Measurements from ENCODE around the gene CGNL1. TPM values are rescaled to one million over a fixed set of nuclear protein-coding genes. Genes with fewer than 3 reads are reported as not detected.

The CGNL1 gene
- total RNA-seq, 2 donors from 2014 or later, result not detected

GRCh38 chr15:57382215-57382614 lies 5.9 kb downstream of the CGNL1 start:
- DNase-seq, result no peak
- Mint-ChIP-seq H3K27ac (no peak overlapping the region), H3K9me3 (no peaks in the 10 kb centered on the region), H3K4me3 (no peak overlapping the region), H3K27me3 (ENCODE audit: low read depth) (peaks cover 20% of the 10 kb centered on the region), H3K4me1 (ENCODE audit: low read depth) (no peaks in the 10 kb centered on the region), H3K36me3 (ENCODE audit: insufficient read depth in 2 of 2) (no peaks in the 10 kb centered on the region)
- no peak for ATAC-seq (replicated peaks in 1 of 2)

- no peak overlapping the region for H3K4me3 Mint-ChIP-seq
- no peak for ATAC-seq (replicated peaks in 1 of 2)
- H3K4me1 Mint-ChIP-seq (ENCODE audit: low read depth), result no peaks in the 10 kb centered on the region
- no peak overlapping the region for H3K27ac Mint-ChIP-seq
- no peaks in the 10 kb centered on the region for H3K36me3 Mint-ChIP-seq (ENCODE audit: insufficient read depth in 2 of 2)
- peaks cover 13% of the 10 kb centered on the region for H3K27me3 Mint-ChIP-seq (ENCODE audit: low read depth)
- H3K9me3 Mint-ChIP-seq, result no peaks in the 10 kb centered on the region
- DNase-seq, result no peak
Observed at GRCh38 chr15:57382969-57383368, 6.7 kb downstream of the CGNL1 start.

GRCh38 chr15:57384024-57384423 lies 7.7 kb downstream of the CGNL1 start:
- no peak for DNase-seq
- Mint-ChIP-seq H3K4me3 (no peak overlapping the region), H3K4me1 (ENCODE audit: low read depth) (no peaks in the 10 kb centered on the region), H3K27me3 (ENCODE audit: low read depth) (peaks cover 7% of the 10 kb centered on the region), H3K9me3 (no peaks in the 10 kb centered on the region), H3K27ac (no peak overlapping the region), H3K36me3 (ENCODE audit: insufficient read depth in 2 of 2) (no peaks in the 10 kb centered on the region)
- no peak for ATAC-seq (replicated peaks in 1 of 2)

GRCh38 chr15:57384816-57385215 lies 8.5 kb downstream of the CGNL1 start:
- Mint-ChIP-seq H3K4me1 (ENCODE audit: low read depth) (no peaks in the 10 kb centered on the region), H3K4me3 (no peak overlapping the region), H3K27me3 (ENCODE audit: low read depth) (no peaks in the 10 kb centered on the region), H3K27ac (no peak overlapping the region), H3K9me3 (no peaks in the 10 kb centered on the region), H3K36me3 (ENCODE audit: insufficient read depth in 2 of 2) (no peaks in the 10 kb centered on the region)
- DNase-seq (no peak), ATAC-seq (replicated peaks in 1 of 2) (no peak)

- Mint-ChIP-seq H3K36me3 (ENCODE audit: insufficient read depth in 2 of 2) (no peaks in the 10 kb centered on the region), H3K9me3 (no peaks in the 10 kb centered on the region), H3K27ac (no peak overlapping the region), H3K27me3 (ENCODE audit: low read depth) (peaks cover 5% of the 10 kb centered on the region), H3K4me3 (no peak overlapping the region), H3K4me1 (ENCODE audit: low read depth) (no peaks in the 10 kb centered on the region)
- ATAC-seq (replicated peaks in 1 of 2) (no peak), DNase-seq (no peak)
Observed at GRCh38 chr15:57385923-57386390, 9.7 kb downstream of the CGNL1 start.

- no peak overlapping the region for H3K4me3 Mint-ChIP-seq
- no peak for DNase-seq
- no peaks in the 10 kb centered on the region for H3K9me3 Mint-ChIP-seq
- H3K27ac Mint-ChIP-seq, result no peak overlapping the region
- ATAC-seq (replicated peaks in 1 of 2), result no peak
- peaks cover 5% of the 10 kb centered on the region for H3K27me3 Mint-ChIP-seq (ENCODE audit: low read depth)
- H3K4me1 Mint-ChIP-seq (ENCODE audit: low read depth), result no peaks in the 10 kb centered on the region
- no peaks in the 10 kb centered on the region for H3K36me3 Mint-ChIP-seq (ENCODE audit: insufficient read depth in 2 of 2)
Observed at GRCh38 chr15:57386976-57387375, 10.7 kb downstream of the CGNL1 start.

- no peak for ATAC-seq (replicated peaks in 1 of 2)
- H3K27me3 Mint-ChIP-seq (ENCODE audit: low read depth), result peaks cover 5% of the 10 kb centered on the region
- H3K4me1 Mint-ChIP-seq (ENCODE audit: low read depth), result no peaks in the 10 kb centered on the region
- no peaks in the 10 kb centered on the region for H3K9me3 Mint-ChIP-seq
- H3K4me3 Mint-ChIP-seq, result no peak overlapping the region
- no peaks in the 10 kb centered on the region for H3K36me3 Mint-ChIP-seq (ENCODE audit: insufficient read depth in 2 of 2)
- no peak for DNase-seq
- no peak overlapping the region for H3K27ac Mint-ChIP-seq
Observed at GRCh38 chr15:57387564-57388076, 11.3 kb downstream of the CGNL1 start.

- Mint-ChIP-seq H3K4me1 (ENCODE audit: low read depth) (no peaks in the 10 kb centered on the region), H3K9me3 (no peaks in the 10 kb centered on the region), H3K27ac (no peak overlapping the region), H3K4me3 (no peak overlapping the region), H3K27me3 (ENCODE audit: low read depth) (peaks cover 5% of the 10 kb centered on the region), H3K36me3 (ENCODE audit: insufficient read depth in 2 of 2) (no peaks in the 10 kb centered on the region)
- ATAC-seq (replicated peaks in 1 of 2) (no peak), DNase-seq (no peak)
Observed at GRCh38 chr15:57388464-57388863, 12.2 kb downstream of the CGNL1 start.

GRCh38 chr15:57389991-57390390 lies 13.7 kb downstream of the CGNL1 start:
- H3K36me3 Mint-ChIP-seq (ENCODE audit: insufficient read depth in 2 of 2), result no peaks in the 10 kb centered on the region
- DNase-seq, result no peak
- H3K27me3 Mint-ChIP-seq (ENCODE audit: low read depth), result peaks cover 5% of the 10 kb centered on the region
- no peak overlapping the region for H3K4me3 Mint-ChIP-seq
- H3K27ac Mint-ChIP-seq, result no peak overlapping the region
- ATAC-seq (replicated peaks in 1 of 2), result no peak
- H3K9me3 Mint-ChIP-seq, result no peaks in the 10 kb centered on the region
- no peaks in the 10 kb centered on the region for H3K4me1 Mint-ChIP-seq (ENCODE audit: low read depth)

- no peak for ATAC-seq (replicated peaks in 1 of 2)
- no peak for DNase-seq
- Mint-ChIP-seq H3K4me1 (ENCODE audit: low read depth) (no peaks in the 10 kb centered on the region), H3K27me3 (ENCODE audit: low read depth) (peaks cover 5% of the 10 kb centered on the region), H3K27ac (no peak overlapping the region), H3K9me3 (no peaks in the 10 kb centered on the region), H3K4me3 (no peak overlapping the region), H3K36me3 (ENCODE audit: insufficient read depth in 2 of 2) (no peaks in the 10 kb centered on the region)
Observed at GRCh38 chr15:57390583-57390982, 14.3 kb downstream of the CGNL1 start.

GRCh38 chr15:57391537-57391936 lies 15.2 kb downstream of the CGNL1 start:
- H3K4me3 Mint-ChIP-seq, result no peak overlapping the region
- no peaks in the 10 kb centered on the region for H3K9me3 Mint-ChIP-seq
- no peak overlapping the region for H3K27ac Mint-ChIP-seq
- no peaks in the 10 kb centered on the region for H3K36me3 Mint-ChIP-seq (ENCODE audit: insufficient read depth in 2 of 2)
- H3K27me3 Mint-ChIP-seq (ENCODE audit: low read depth), result peaks cover 5% of the 10 kb centered on the region
- ATAC-seq (replicated peaks in 1 of 2) (no peak), DNase-seq (no peak)
- H3K4me1 Mint-ChIP-seq (ENCODE audit: low read depth), result no peaks in the 10 kb centered on the region

GRCh38 chr15:57393061-57393460 lies 16.8 kb downstream of the CGNL1 start:
- ATAC-seq (replicated peaks in 1 of 2), result no peak
- Mint-ChIP-seq H3K9me3 (no peaks in the 10 kb centered on the region), H3K4me3 (no peak overlapping the region), H3K27me3 (ENCODE audit: low read depth) (peaks cover 5% of the 10 kb centered on the region), H3K27ac (no peak overlapping the region), H3K4me1 (ENCODE audit: low read depth) (no peaks in the 10 kb centered on the region), H3K36me3 (ENCODE audit: insufficient read depth in 2 of 2) (no peaks in the 10 kb centered on the region)
- DNase-seq, result no peak

- H3K27me3 Mint-ChIP-seq (ENCODE audit: low read depth), result peaks cover 6% of the 10 kb centered on the region
- no peaks in the 10 kb centered on the region for H3K36me3 Mint-ChIP-seq (ENCODE audit: insufficient read depth in 2 of 2)
- H3K9me3 Mint-ChIP-seq, result no peaks in the 10 kb centered on the region
- H3K4me1 Mint-ChIP-seq (ENCODE audit: low read depth), result no peaks in the 10 kb centered on the region
- DNase-seq, result no peak
- no peak for ATAC-seq (replicated peaks in 1 of 2)
- no peak overlapping the region for H3K27ac Mint-ChIP-seq
- H3K4me3 Mint-ChIP-seq, result no peak overlapping the region
Observed at GRCh38 chr15:57395292-57395691, 19.0 kb downstream of the CGNL1 start.

- ATAC-seq (replicated peaks in 1 of 2), result no peak
- H3K4me3 Mint-ChIP-seq, result no peak overlapping the region
- H3K4me1 Mint-ChIP-seq (ENCODE audit: low read depth), result no peaks in the 10 kb centered on the region
- DNase-seq, result no peak
- H3K9me3 Mint-ChIP-seq, result peaks cover 0 to 2% of the 10 kb centered on the region in 2 donors
- H3K36me3 Mint-ChIP-seq (ENCODE audit: insufficient read depth in 2 of 2), result no peaks in the 10 kb centered on the region
- peaks cover 6% of the 10 kb centered on the region for H3K27me3 Mint-ChIP-seq (ENCODE audit: low read depth)
- no peak overlapping the region for H3K27ac Mint-ChIP-seq
Observed at GRCh38 chr15:57398336-57398735, 22.0 kb downstream of the CGNL1 start.
